K562 (cell line): ENCODE data around the gene BEST1. TPM values are rescaled to one million over a fixed set of nuclear protein-coding genes. Genes with fewer than 3 reads are reported as not detected.

Experiments
- ATF7 ChIP-seq: fragments of 450-650 bp; IDR thresholded peaks from 2 replicates; pipeline ENCODE4 v1.7.1; 2014; ENCODE audit warnings: mild to moderate bottlenecking, moderate library complexity
- BRD9 ChIP-seq: fragments of 450-650 bp; IDR thresholded peaks from 2 replicates; pipeline ENCODE4 v1.6.1; 2018; ENCODE audit warnings: low read depth; ENCODE audit not compliant: partially characterized antibody
- CC2D1A ChIP-seq: fragments of 450-650 bp; IDR thresholded peaks from 2 replicates; pipeline ENCODE4 v1.6.1; 2017; ENCODE audit warnings: mild to moderate bottlenecking
- CREM ChIP-seq: IDR thresholded peaks from 2 replicates; pipeline ENCODE4 v1.6.1; 2014; ENCODE audit warnings: antibody characterized with exemption, low read depth
- EP300 ChIP-seq: IDR thresholded peaks from 2 replicates; pipeline ENCODE4 v1.6.1; 2012; ENCODE audit warnings: low read length, improper control_type of control experiment
- HDAC2 ChIP-seq: fragments of 450-650 bp; IDR thresholded peaks from 2 replicates; pipeline ENCODE4 v1.6.1; 2016; ENCODE audit warnings: mild to moderate bottlenecking
- HMGN3 ChIP-seq: IDR thresholded peaks from 2 replicates; pipeline ENCODE4 v1.6.1; 2011; ENCODE audit warnings: borderline replicate concordance, low read depth, mild to moderate bottlenecking, mixed read lengths, low read length; ENCODE audit not compliant: insufficient read length; ENCODE audit errors: extremely low read depth
- HNRNPLL ChIP-seq: fragments of 200-400 bp; formaldehyde crosslinking; IDR thresholded peaks from 2 replicates; pipeline ENCODE4 v1.6.1; 2017; ENCODE audit warnings: low read length, low read depth, mild to moderate bottlenecking; ENCODE audit not compliant: poor library complexity, severe bottlenecking
- ILF3 ChIP-seq: fragments of 450-650 bp; IDR thresholded peaks from 2 replicates; pipeline ENCODE4 v1.6.1; 2018; ENCODE audit warnings: antibody characterized with exemption, mild to moderate bottlenecking, moderate library complexity, borderline replicate concordance
- KAT7 ChIP-seq: sonication (generic); formaldehyde crosslinking; IDR thresholded peaks from 2 replicates; pipeline ENCODE4 v1.8.0; 2022; ENCODE audit warnings: missing genetic modification reagents, mild to moderate bottlenecking, borderline replicate concordance
- KLF16 ChIP-seq: IDR thresholded peaks from 2 replicates; pipeline ENCODE4 v1.6.1; 2016; ENCODE audit warnings: antibody characterized with exemption
- MED1 ChIP-seq: sonication (generic); formaldehyde crosslinking; IDR thresholded peaks from 2 replicates; pipeline ENCODE4 v1.8.1; 2023; ENCODE audit warnings: missing genetic modification reagents, borderline replicate concordance
- MTA3 ChIP-seq: fragments of 450-650 bp; formaldehyde crosslinking; IDR thresholded peaks from 2 replicates; pipeline ENCODE4 v1.6.1; 2017; ENCODE audit warnings: mild to moderate bottlenecking, borderline replicate concordance
- NR2C1 ChIP-seq, 2 experiments: fragments of 450-650 bp; IDR thresholded peaks; 2 replicates each; pipeline ENCODE4 v1.6.1; 2017; ENCODE audit warnings: mild to moderate bottlenecking in 2 of 2, antibody characterized with exemption in 1 of 2, inconsistent platforms in 1 of 2, missing compliant biosample characterization in 1 of 2, missing genetic modification characterization in 1 of 2
- NR4A1 ChIP-seq, 2 experiments: fragments of 250-450 bp in 1 of 2; fragments of 450-650 bp in 1 of 2; sonication (Bioruptor Pico) in 1 of 2; IDR thresholded peaks; 2 replicates each; pipeline versions ENCODE4 v1.4.0 to v1.6.1; 2016 to 2020; ENCODE audit warnings: mild to moderate bottlenecking in 2 of 2, missing compliant biosample characterization in 1 of 2, missing genetic modification characterization in 1 of 2, moderate library complexity in 1 of 2
- PHB2 ChIP-seq: fragments of 450-650 bp; IDR thresholded peaks from 2 replicates; pipeline ENCODE4 v1.6.1; 2017; ENCODE audit warnings: low read depth
- RCOR1 ChIP-seq, 2 experiments: IDR thresholded peaks; 2 replicates each; pipeline ENCODE4 v1.6.1; 2012; ENCODE audit warnings: low read depth in 2 of 2, low read length in 2 of 2, borderline replicate concordance in 1 of 2, improper control_type of control experiment in 1 of 2
- RNF2 ChIP-seq: sonication (generic); IDR thresholded peaks from 2 replicates; pipeline ENCODE4 v1.6.1; 2016
- SMAD3 ChIP-seq: fragments of 450-650 bp; formaldehyde crosslinking; conservative IDR thresholded peaks from 2 replicates; pipeline ENCODE4 v1.4.0; 2020; ENCODE audit warnings: mild to moderate bottlenecking
- SREBF2 ChIP-seq: sonication (generic); formaldehyde crosslinking; IDR thresholded peaks from 2 replicates; pipeline ENCODE4 v1.4.0; 2020; ENCODE audit warnings: mild to moderate bottlenecking, missing genetic modification reagents
- STAG1 ChIP-seq: sonication (generic); formaldehyde crosslinking; IDR thresholded peaks from 2 replicates; pipeline ENCODE4 v1.5.0; 2020; ENCODE audit warnings: missing genetic modification reagents, borderline replicate concordance
- TBL1XR1 ChIP-seq, 2 experiments: IDR thresholded peaks; 2 replicates each; pipeline ENCODE4 v1.6.1; 2012; ENCODE audit warnings: improper control_type of control experiment in 2 of 2, low read length in 2 of 2, mild to moderate bottlenecking in 1 of 2
- TCF3 ChIP-seq: sonication (generic); formaldehyde crosslinking; IDR thresholded peaks from 2 replicates; pipeline ENCODE4 v1.4.0; 2020; ENCODE audit warnings: mild to moderate bottlenecking, missing genetic modification reagents
- TFE3 ChIP-seq: fragments of 450-650 bp; formaldehyde crosslinking; IDR thresholded peaks from 2 replicates; pipeline ENCODE4 v1.4.0; 2020; ENCODE audit warnings: mild to moderate bottlenecking, mixed read lengths
- XRCC5 ChIP-seq: fragments of 200-400 bp; formaldehyde crosslinking; IDR thresholded peaks from 2 replicates; pipeline ENCODE4 v1.6.1; 2017; ENCODE audit warnings: low read depth, mild to moderate bottlenecking, low read length
- ZEB2 ChIP-seq: fragments of 450-650 bp; IDR thresholded peaks from 2 replicates; pipeline ENCODE4 v1.6.1; 2016
- ZNF311 ChIP-seq: fragments of 250-450 bp; sonication (Bioruptor Pico); IDR thresholded peaks from 2 replicates; pipeline ENCODE4 v1.4.0; 2020; ENCODE audit warnings: mild to moderate bottlenecking, moderate library complexity
- ZNF707 ChIP-seq: fragments of 250-450 bp; sonication (Bioruptor Pico); conservative IDR thresholded peaks from 2 replicates; pipeline ENCODE4 v1.8.0; 2022; ENCODE audit warnings: inconsistent platforms, mild to moderate bottlenecking, moderate library complexity
- ZNF766 ChIP-seq: fragments of 200-800 bp; sonication (Bioruptor generic); conservative IDR thresholded peaks from 2 replicates; pipeline ENCODE4 v1.6.1; 2016; ENCODE audit warnings: missing genetic modification characterization, missing compliant biosample characterization
- polyA plus RNA-seq, 8 experiments: library from polyadenylated mRNA; depleted of rRNA in 4 of 8; stranded (reverse) in 5 of 8; unstranded in 3 of 8; fragments of >200 nt; fragmentation: Nextera tagmentation in 2 of 8; fragmentation: Illumina TruSeq in 1 of 8; extraction: Ambion mirVana in 2 of 8; extraction: Trizol in 1 of 8; gene quantifications; 2 replicates each; pipeline versions ENCODE4 v1.2.1 to v1.2.3, GENCODE V29; 2011 to 2014; ENCODE audit warnings: inconsistent platforms in 1 of 8, missing spikeins in 1 of 8
- total RNA-seq, 7 experiments: library from RNA; depleted of rRNA in 6 of 7; stranded (reverse); fragments of >200 nt in 6 of 7; fragmentation: Illumina TruSeq in 2 of 7; extraction: Trizol in 2 of 7; gene quantifications; 2 replicates each; pipeline versions ENCODE4 v1.2.1 to v1.2.3, GENCODE V29; 2011 to 2021; ENCODE audit warnings: low replicate concordance in 1 of 7

The BEST1 gene
- total and polyA plus RNA-seq, 9 of the 15 experiments (the other 6 are each of a cell fraction or from before 2014, with no cell fraction given), result 0.07 to 1.3 (median 0.40) TPM

- TF ChIP-seq NR4A1 (CRISPR knock-in tag; IDR thresholded peaks at IDR 0.05), result no peak
- 0 out of 2 replicates have a peak, but pooled peaks have one; percentile 1 for TF ChIP-seq NR4A1 (tag; IDR thresholded peaks at IDR 0.05)
- TF ChIP-seq HDAC2, result peak; percentile 54; the same call in 1 of the 2 replicates
- TF ChIP-seq TBL1XR1 (IDR thresholded peaks at IDR 0.05; ENCODE audit: low read length in 2 of 2), result peak in 1 of 2 experiments; percentile 79; a peak in 3 of 4 replicates
- peak; percentile 85; the same call in 1 of the 2 replicates for TF ChIP-seq TFE3 (CRISPR knock-in tag)
- TF ChIP-seq ZNF707 (CRISPR knock-in tag), result no peak
- peak; percentile 78; the same call in 1 of the 2 replicates for TF ChIP-seq CC2D1A
- peak; percentile 83 for TF ChIP-seq ZNF766 (CRISPR knock-in tag)
- TF ChIP-seq HMGN3, result peak; percentile 68
- TF ChIP-seq MED1 (CRISPR knock-in tag), result peak; percentile 12; the same call in 1 of the 2 replicates
- peak; percentile 90 for TF ChIP-seq HNRNPLL
- 0 out of 2 replicates have a peak, but pooled peaks have one; percentile 6 for TF ChIP-seq ATF7
- no peak for TF ChIP-seq NR2C1 (IDR thresholded peaks at IDR 0.05)
- 0 out of 2 replicates have a peak, but pooled peaks have one; percentile 11 for TF ChIP-seq NR2C1 (tag; IDR thresholded peaks at IDR 0.05)
- TF ChIP-seq SMAD3 (CRISPR knock-in tag), result peak; percentile 57
- 0 out of 2 replicates have a peak, but pooled peaks have one; percentile 32 for TF ChIP-seq SREBF2 (CRISPR knock-in tag)
- TF ChIP-seq TCF3, result peak; percentile 92
- peak; percentile 63 for TF ChIP-seq BRD9
- TF ChIP-seq CREM, result peak; percentile 61; the same call in 1 of the 2 replicates
- 0 out of 2 replicates have a peak, but pooled peaks have one; percentile 18 for TF ChIP-seq MTA3
- TF ChIP-seq STAG1 (CRISPR knock-in tag), result no peak
- 0 out of 2 replicates have a peak, but pooled peaks have one; percentile 21 for TF ChIP-seq ZNF311 (CRISPR knock-in tag)
- TF ChIP-seq ILF3, result no peak
- peak; percentile 92 for TF ChIP-seq EP300
- TF ChIP-seq PHB2, result 0 out of 2 replicates have a peak, but pooled peaks have one; percentile 26
- TF ChIP-seq KLF16, result peak; percentile 91; the same call in 1 of the 2 replicates
- peak; percentile 91 for TF ChIP-seq ZEB2
- peak; percentile 35; the same call in 1 of the 2 replicates for TF ChIP-seq XRCC5
- peak; percentile 1; the same call in 1 of the 2 replicates for TF ChIP-seq KAT7 (CRISPR knock-in tag)
- peak; percentile 48; the same call in 1 of the 2 replicates for TF ChIP-seq RNF2
- peak in 1 of 2 experiments; percentile 78; a peak in 3 of 4 replicates for TF ChIP-seq RCOR1 (IDR thresholded peaks at IDR 0.05; ENCODE audit: borderline replicate concordance in 1 of 2, low read depth in 2 of 2, low read length in 2 of 2)
Observed at GRCh38 chr11:61966734-61967115, 16.6 kb downstream of the BEST1 start (continued).
